Effector CD8-positive, alpha-beta T cell (primary cell): ENCODE data around the gene VWCE.

Experiments used
- DNase-seq: peaks from one replicate; lab custom pipeline; 2025; lab: John Stamatoyannopoulos, UW

VWCE gene

GRCh38 chr11:61281581-61282250, 13.4 kb downstream of the VWCE start:
- DNase-seq: no peak

- DNase-seq: no peak
Observed at GRCh38 chr11:61280883-61281580, 14.1 kb downstream of the VWCE start.

GRCh38 chr11:61279934-61280659, 15.0 kb downstream of the VWCE start:
- no peak for DNase-seq

- no peak for DNase-seq
Observed at GRCh38 chr11:61278001-61278470, 17.1 kb downstream of the VWCE start.

GRCh38 chr11:61277186-61278000, 17.7 kb downstream of the VWCE start:
- DNase-seq: no peak

GRCh38 chr11:61275191-61275590, 19.9 kb downstream of the VWCE start:
- DNase-seq: no peak

- no peak for DNase-seq
Observed at GRCh38 chr11:61274084-61274483, 21.0 kb downstream of the VWCE start.

GRCh38 chr11:61273178-61274078, 21.7 kb downstream of the VWCE start:
- DNase-seq: no peak

- DNase-seq: no peak
Observed at GRCh38 chr11:61272731-61273130, 22.4 kb downstream of the VWCE start.

GRCh38 chr11:61270354-61271076, 24.6 kb downstream of the VWCE start:
- no peak for DNase-seq

GRCh38 chr11:61268588-61269250, 26.4 kb downstream of the VWCE start:
- DNase-seq: no peak

GRCh38 chr11:61267437-61267841, 27.7 kb downstream of the VWCE start:
- DNase-seq: no peak

GRCh38 chr11:61266602-61267001, 28.5 kb downstream of the VWCE start:
- DNase-seq: no peak

- DNase-seq: no peak
Observed at GRCh38 chr11:61265357-61265756, 29.8 kb downstream of the VWCE start.

GRCh38 chr11:61264795-61265194, 30.3 kb downstream of the VWCE start:
- DNase-seq: no peak

GRCh38 chr11:61264371-61264770, 30.7 kb downstream of the VWCE start:
- DNase-seq: no peak

- DNase-seq: no peak
Observed at GRCh38 chr11:61259363-61259762, 35.8 kb downstream of the VWCE start.

GRCh38 chr11:61258546-61258945, 36.6 kb downstream of the VWCE start:
- DNase-seq: no peak

GRCh38 chr11:61256710-61257482, 38.2 kb downstream of the VWCE start:
- no peak for DNase-seq
